ENCODE results near the gene CROCC2. TPM values are rescaled to one million over a fixed set of nuclear protein-coding genes. Genes with fewer than 3 reads are reported as not detected.

CROCC2 gene
- total and polyA plus RNA-seq, 8 donors: 0.03 to 4.9 TPM; not detected in 6

DNA sequence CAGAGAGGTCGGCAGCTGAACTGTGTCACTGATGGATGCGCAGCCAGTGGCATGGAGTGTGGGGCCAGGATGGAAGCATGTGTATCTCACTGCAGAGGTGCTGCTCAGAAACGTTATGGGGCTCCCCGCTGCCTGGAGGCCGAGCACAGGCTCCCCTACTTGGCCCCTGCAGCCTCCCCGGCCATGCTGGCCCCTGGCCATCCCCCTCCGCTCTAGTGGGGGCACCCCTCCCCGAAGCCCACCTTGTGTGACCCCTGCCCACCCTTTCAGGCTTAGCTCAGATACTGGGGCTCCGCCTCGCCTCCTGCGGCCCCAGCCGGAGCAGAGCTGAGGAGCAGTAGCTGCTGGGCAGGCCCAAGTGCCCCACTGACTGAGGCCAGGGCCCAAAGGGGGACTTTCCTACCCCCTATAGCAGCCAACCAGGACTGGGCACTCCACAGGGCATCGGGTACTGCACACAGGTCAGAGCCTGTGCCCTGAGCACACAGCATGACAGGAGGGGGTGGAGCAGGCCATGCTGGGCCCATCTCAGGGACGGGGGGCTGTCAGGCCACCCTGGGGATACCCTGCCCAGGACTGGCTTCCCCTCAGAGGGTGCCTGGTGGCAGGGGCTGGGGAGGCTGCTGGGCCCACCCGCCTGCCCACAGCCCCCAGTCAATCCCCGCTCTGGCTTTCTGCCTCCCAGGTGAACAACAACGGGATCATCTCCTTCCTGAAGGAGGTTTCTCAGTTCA lies 123.6 kb downstream of the CROCC2 start:
- no peak overlapping the region for H3K4me3 ChIP-seq
- peaks cover 3 to 26% (median 20%) of the 10 kb centered on the region in 4 donors for H3K9me3 ChIP-seq
- H3K36me3 ChIP-seq: peaks cover 0 to 34% (median 22%) of the 10 kb centered on the region in 4 donors
- no peaks in the 10 kb centered on the region for H3K27me3 ChIP-seq
- intact Hi-C loops (cut with DNase I; ENCODE audit: low total_unique reads): no loop called here
- no peak overlapping the region for H3K27ac ChIP-seq
- no peaks in the 10 kb centered on the region for H3K4me1 ChIP-seq
- 89 to 92% (median 91%) methylated on average over 16 to 17 of the region's 17 CpGs for WGBS, 5 donors
- no peak for DNase-seq
- TF ChIP-seq, protein P1, sequence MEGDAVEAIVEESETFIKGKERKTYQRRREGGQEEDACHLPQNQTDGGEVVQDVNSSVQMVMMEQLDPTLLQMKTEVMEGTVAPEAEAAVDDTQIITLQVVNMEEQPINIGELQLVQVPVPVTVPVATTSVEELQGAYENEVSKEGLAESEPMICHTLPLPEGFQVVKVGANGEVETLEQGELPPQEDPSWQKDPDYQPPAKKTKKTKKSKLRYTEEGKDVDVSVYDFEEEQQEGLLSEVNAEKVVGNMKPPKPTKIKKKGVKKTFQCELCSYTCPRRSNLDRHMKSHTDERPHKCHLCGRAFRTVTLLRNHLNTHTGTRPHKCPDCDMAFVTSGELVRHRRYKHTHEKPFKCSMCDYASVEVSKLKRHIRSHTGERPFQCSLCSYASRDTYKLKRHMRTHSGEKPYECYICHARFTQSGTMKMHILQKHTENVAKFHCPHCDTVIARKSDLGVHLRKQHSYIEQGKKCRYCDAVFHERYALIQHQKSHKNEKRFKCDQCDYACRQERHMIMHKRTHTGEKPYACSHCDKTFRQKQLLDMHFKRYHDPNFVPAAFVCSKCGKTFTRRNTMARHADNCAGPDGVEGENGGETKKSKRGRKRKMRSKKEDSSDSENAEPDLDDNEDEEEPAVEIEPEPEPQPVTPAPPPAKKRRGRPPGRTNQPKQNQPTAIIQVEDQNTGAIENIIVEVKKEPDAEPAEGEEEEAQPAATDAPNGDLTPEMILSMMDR (IDR thresholded peaks at IDR 0.05): no peak
- TF ChIP-seq POLR2AphosphoS5 (IDR thresholded peaks at IDR 0.05) (no peak), EP300 (IDR thresholded peaks at IDR 0.05) (no peak), POLR2A (IDR thresholded peaks at IDR 0.05) (no peak)

DNA sequence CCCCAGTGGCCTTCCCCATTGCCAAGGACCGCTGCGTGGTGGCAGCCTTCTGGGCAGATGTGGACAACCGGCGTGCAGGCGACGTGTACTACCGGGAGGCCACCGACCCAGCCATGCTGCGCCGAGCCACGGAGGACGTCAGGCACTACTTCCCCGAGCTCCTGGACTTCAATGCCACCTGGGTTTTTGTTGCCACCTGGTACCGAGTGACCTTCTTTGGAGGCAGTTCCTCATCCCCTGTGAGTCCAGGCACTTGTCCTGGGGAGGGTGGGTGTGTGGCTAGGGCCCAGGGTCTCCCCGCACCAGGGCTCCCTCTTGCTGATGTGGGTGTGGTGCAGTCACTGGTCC lies 124.2 kb downstream of the CROCC2 start:
- WGBS, 5 donors: 96 to 100% (median 96%) methylated on average over 1 to 15 of the region's 15 CpGs
- no peaks in the 10 kb centered on the region for H3K27me3 ChIP-seq
- peaks cover 0 to 34% (median 22%) of the 10 kb centered on the region in 4 donors for H3K36me3 ChIP-seq
- H3K27ac ChIP-seq: no peak overlapping the region
- peaks cover 3 to 20% (median 15%) of the 10 kb centered on the region in 4 donors for H3K9me3 ChIP-seq
- no peak for TF ChIP-seq POLR2A (IDR thresholded peaks at IDR 0.05)
- no peak for TF ChIP-seq EP300 (IDR thresholded peaks at IDR 0.05)
- TF ChIP-seq, protein P1 (IDR thresholded peaks at IDR 0.05): no peak
- no peak for TF ChIP-seq POLR2AphosphoS5 (IDR thresholded peaks at IDR 0.05)
- H3K4me1 ChIP-seq: peaks cover 0 to 2% (median 0%) of the 10 kb centered on the region in 4 donors
- intact Hi-C loops (cut with DNase I; ENCODE audit: low total_unique reads): no loop called here
- DNase-seq: no peak
- H3K4me3 ChIP-seq: no peak overlapping the region

DNA sequence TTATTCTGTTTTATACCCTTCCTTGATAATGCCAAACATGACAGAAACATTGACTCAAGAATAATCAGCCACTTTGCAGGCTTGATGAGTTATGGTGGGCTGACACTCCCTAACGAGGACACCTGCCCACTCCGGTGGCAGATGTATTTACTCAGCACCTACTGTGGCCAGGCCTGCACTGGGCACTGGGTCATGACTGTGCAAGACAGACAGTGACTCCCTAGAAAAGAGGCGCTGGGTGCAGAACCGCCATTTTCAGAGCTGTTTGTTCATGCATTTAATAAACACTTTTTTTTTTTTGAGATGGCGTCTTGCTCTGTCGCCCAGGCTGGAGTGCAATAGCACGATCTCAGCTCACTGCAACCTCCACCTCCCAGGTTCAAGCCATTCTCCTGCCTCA lies 124.7 kb downstream of the CROCC2 start:
- H3K4me1 ChIP-seq: peaks cover 0 to 8% (median under 1%) of the 10 kb centered on the region in 4 donors
- H3K27ac ChIP-seq: no peak overlapping the region
- TF ChIP-seq, protein P1 (IDR thresholded peaks at IDR 0.05): no peak
- no peak overlapping the region for H3K4me3 ChIP-seq
- DNase-seq: no peak
- H3K27me3 ChIP-seq: peaks cover 0 to 3% (median 0%) of the 10 kb centered on the region in 3 donors
- WGBS, 5 donors: 93 to 99% (median 94%) methylated on average over 7 of the region's 7 CpGs
- peaks cover 0 to 34% (median 22%) of the 10 kb centered on the region in 4 donors for H3K36me3 ChIP-seq
- intact Hi-C loops (cut with DNase I; ENCODE audit: low total_unique reads): no loop called here
- peaks cover 3 to 15% (median 10%) of the 10 kb centered on the region in 4 donors for H3K9me3 ChIP-seq

DNA sequence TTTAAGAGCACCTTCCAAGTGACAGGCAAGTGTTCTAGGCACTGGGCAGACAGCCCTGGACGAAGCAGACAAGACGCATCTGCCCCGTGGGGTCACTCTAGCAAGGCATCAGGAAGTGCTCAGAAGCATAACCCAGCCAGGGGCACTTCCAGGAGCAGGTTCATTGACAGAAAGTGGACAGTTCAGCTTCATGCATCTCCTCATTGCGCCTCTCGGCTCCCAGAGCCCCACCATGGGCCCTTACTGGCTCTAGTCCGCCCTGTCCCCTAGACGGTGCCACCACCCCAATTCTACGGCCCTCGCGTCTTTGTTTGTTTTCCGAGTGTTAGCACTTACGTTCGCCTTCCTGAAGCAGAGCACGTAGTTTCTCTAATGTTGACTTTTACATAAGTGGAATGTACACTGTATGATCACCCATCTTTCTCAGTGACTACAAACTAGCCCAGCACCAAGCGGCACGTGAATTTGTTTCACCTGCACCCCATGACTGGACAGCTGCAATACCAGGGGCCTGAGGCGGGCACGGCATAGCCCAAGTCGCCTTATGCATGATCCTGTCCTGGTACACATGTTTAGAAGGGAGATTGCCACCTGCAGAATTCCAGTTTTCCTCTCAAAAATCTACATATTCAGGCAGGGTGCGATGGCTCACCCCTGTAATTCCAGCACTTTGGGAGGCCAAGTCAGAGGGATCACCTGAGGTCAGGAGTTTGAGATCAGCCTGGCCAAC lies 125.5 kb downstream of the CROCC2 start:
- peaks cover 0 to 34% (median 22%) of the 10 kb centered on the region in 4 donors for H3K36me3 ChIP-seq
- H3K4me3 ChIP-seq: no peak overlapping the region
- peaks cover 0 to 9% (median 0%) of the 10 kb centered on the region in 3 donors for H3K27me3 ChIP-seq
- 77 to 89% (median 79%) methylated on average over 20 of the region's 20 CpGs for WGBS, 5 donors
- peaks cover 5 to 15% (median 8%) of the 10 kb centered on the region in 4 donors for H3K4me1 ChIP-seq
- no peak overlapping the region for H3K27ac ChIP-seq
- intact Hi-C loops (cut with DNase I; ENCODE audit: low total_unique reads): no loop called here
- DNase-seq: no peak
- no peak for TF ChIP-seq EP300 (IDR thresholded peaks at IDR 0.05)
- TF ChIP-seq, protein P1 (IDR thresholded peaks at IDR 0.05): no peak
- no peak for TF ChIP-seq POLR2AphosphoS5 (IDR thresholded peaks at IDR 0.05)
- no peak for TF ChIP-seq POLR2A (IDR thresholded peaks at IDR 0.05)
- H3K9me3 ChIP-seq: peaks cover 0 to 8% (median 4%) of the 10 kb centered on the region in 4 donors
